ENCODE data around the gene CHRNB2.

- no peak for TF ChIP-seq POLR2A (IDR thresholded peaks at IDR 0.05)
- no peak for TF ChIP-seq CTCF (IDR thresholded peaks at IDR 0.05)
Observed at GRCh38 chr1:154547105-154547732, 20.4 kb upstream of the CHRNB2 start.

All from lower leg skin (tissue), 3 donors.